Measurements from ENCODE around the gene PASD1. TPM values are rescaled to one million over a fixed set of nuclear protein-coding genes. Genes with fewer than 3 reads are reported as not detected.

The PASD1 gene
- polyA plus RNA-seq, 1 of the 3 experiments (the other 2 are of a cell fraction): 0.03 TPM

- no peaks in the 10 kb centered on the region for H4K20me1 ChIP-seq (ENCODE audit: insufficient read depth)
- CTCF ChIA-PET: no interaction called here
- H2AFZ ChIP-seq (ENCODE audit: low read depth): no peak overlapping the region
- H3K4me2 ChIP-seq: no peak overlapping the region
- H3K27ac ChIP-seq (ENCODE audit: low read depth in 2 of 2, low read length in 1 of 2): no peak overlapping the region
- H3K27me3 ChIP-seq (ENCODE audit: insufficient read depth): no peaks in the 10 kb centered on the region
- POLR2A ChIA-PET: no interaction called here
- WGBS (ENCODE audit: low lambda C conversion rate): 56% methylated on average over 11 of the region's 11 CpGs
- TF ChIP-seq RFX5 (IDR thresholded peaks at IDR 0.05; ENCODE audit: low read length) (no peak), CTCF (IDR thresholded peaks at IDR 0.05) (no peak), CHD2 (IDR thresholded peaks at IDR 0.05; ENCODE audit: low read length, partially characterized antibody) (no peak), MXI1 (IDR thresholded peaks at IDR 0.05; ENCODE audit: low read depth, low read length) (no peak), RXRA (IDR thresholded peaks at IDR 0.05; ENCODE audit: borderline replicate concordance, low read depth) (no peak), MAX (IDR thresholded peaks at IDR 0.05; ENCODE audit: low read depth) (no peak), TCF12 (IDR thresholded peaks at IDR 0.05) (no peak), ZBTB33 (IDR thresholded peaks at IDR 0.05; ENCODE audit: borderline replicate concordance, low read depth) (no peak), EZH2phosphoT487 (IDR thresholded peaks at IDR 0.05; ENCODE audit: borderline replicate concordance, low read depth) (no peak), RCOR1 (IDR thresholded peaks at IDR 0.05; ENCODE audit: low read length) (no peak), NFIC (IDR thresholded peaks at IDR 0.05; ENCODE audit: borderline replicate concordance) (no peak), USF1 (IDR thresholded peaks at IDR 0.05; ENCODE audit: borderline replicate concordance, low read depth) (no peak), ELF1 (IDR thresholded peaks at IDR 0.05) (no peak), JUND (IDR thresholded peaks at IDR 0.05) (no peak), SMC3 (IDR thresholded peaks at IDR 0.05; ENCODE audit: low read depth, low read length) (no peak), YY1 (IDR thresholded peaks at IDR 0.05; ENCODE audit: low read depth) (no peak), TAF1 (IDR thresholded peaks at IDR 0.05; ENCODE audit: borderline replicate concordance, low read depth, low read length) (no peak), GABPA (IDR thresholded peaks at IDR 0.05; ENCODE audit: low read depth) (no peak)
- H3K4me3 ChIP-seq (ENCODE audit: low read depth in 2 of 2, low read length in 1 of 2): peak overlapping the region in 1 of 2 experiments; percentile 32; a peak in 1 of 4 replicates
- no peak overlapping the region for H3K9ac ChIP-seq
- no peaks in the 10 kb centered on the region for H3K79me2 ChIP-seq (ENCODE audit: insufficient read depth)
- H3F3A ChIP-seq (replicated peaks; ENCODE audit: insufficient read depth): no peaks in the 10 kb centered on the region
- no peaks in the 10 kb centered on the region for H3K9me2 ChIP-seq
- H3K9me3 ChIP-seq: no peaks in the 10 kb centered on the region
- DNase-seq: no peak
- no peaks in the 10 kb centered on the region for H3K4me1 ChIP-seq (ENCODE audit: control insufficient read depth in 1 of 2, insufficient read depth in 2 of 2, low read depth in 1 of 2, low read length in 1 of 2)
- no peaks in the 10 kb centered on the region for H3K36me3 ChIP-seq (replicated peaks in 1 of 2; ENCODE audit: control insufficient read depth in 1 of 2, insufficient read depth in 2 of 2, low read length in 1 of 2)
Measured at GRCh38 chrX:151641564-151641963, 78.1 kb downstream of the PASD1 start.

Data from SK-N-SH (cell line).